B cell (primary cell): ENCODE results near the gene CERS6. TPM values are rescaled to one million over a fixed set of nuclear protein-coding genes. Genes with fewer than 3 reads are reported as not detected.

Source experiments
- ATAC-seq: fragments of 200-7000 bp; cut with Tn5 transposase; one replicate; pipeline ENCODE4 v1.10.0; 2021; ENCODE audit warnings: low read depth, mild to moderate bottlenecking, moderate number of reproducible peaks, moderate library complexity
- CTCF ChIA-PET: fragments of 350-600 bp; sonication (Branson Sonifier 250); formaldehyde crosslinking; loops from one replicate; lab custom pipeline; 2021; ENCODE audit warnings: antibody characterized with exemption, inconsistent platforms; lab: Charles Lee
- POLR2A ChIA-PET: fragments of 350-600 bp; sonication (Branson Sonifier 250); formaldehyde crosslinking; loops from one replicate; lab custom pipeline; 2021; ENCODE audit warnings: antibody characterized with exemption; lab: Charles Lee
- DNase-seq: peaks from one replicate; pipeline ENCODE4 v3.0.0; 2013
- H2AFZ ChIP-seq: 2 replicates; pipeline ENCODE4 v1.6.1; 2012; ENCODE audit warnings: mild to moderate bottlenecking, low read depth, low read length; ENCODE audit not compliant: insufficient read depth, poor library complexity, severe bottlenecking
- H3K27ac ChIP-seq, 2 donors: 1 replicate in 1 of 2; 2 replicates in 1 of 2; pipeline ENCODE4 v1.5.1; 2012 to 2013; ENCODE audit warnings: low read length in 2 of 2, mild to moderate bottlenecking in 2 of 2, moderate library complexity in 1 of 2
- H3K27me3 ChIP-seq, 4 experiments: fragments of 200-600 bp in 1 of 4; sonication (generic) in 1 of 4; replicated peaks in 1 of 4; 1 replicate in 2 of 4; 2 replicates in 2 of 4; pipeline versions ENCODE4 v1.6.1 to v1.7.0; 2013 to 2016; ENCODE audit warnings: low read length in 3 of 4, mild to moderate bottlenecking in 2 of 4, mixed read lengths in 1 of 4, moderate library complexity in 1 of 4; ENCODE audit not compliant: insufficient read depth in 4 of 4, control insufficient read depth in 3 of 4; ENCODE audit errors: control extremely low read depth in 1 of 4
- H3K36me3 ChIP-seq, 2 experiments: replicated peaks in 1 of 2; 1 replicate in 1 of 2; 2 replicates in 1 of 2; pipeline versions ENCODE4 v1.6.1 to v1.7.1; 2013; ENCODE audit warnings: low read length in 1 of 2; ENCODE audit not compliant: insufficient read depth in 2 of 2, control insufficient read depth in 1 of 2; ENCODE audit errors: control extremely low read depth in 1 of 2, extremely low read depth in 1 of 2
- H3K4me1 ChIP-seq, 2 donors: fragments of 200-600 bp in 1 of 2; sonication (generic) in 1 of 2; 1 replicate in 1 of 2; 2 replicates in 1 of 2; pipeline versions ENCODE4 v1.5.1 to v1.6.1; 2013 to 2017; ENCODE audit warnings: low read length in 2 of 2; ENCODE audit not compliant: control insufficient read depth in 2 of 2, insufficient read depth in 2 of 2
- H3K4me2 ChIP-seq: replicated peaks from 2 replicates; pipeline ENCODE3; 2012; ENCODE audit warnings: mild to moderate bottlenecking, low read depth, low read length; ENCODE audit not compliant: poor library complexity, severe bottlenecking
- H3K4me3 ChIP-seq, 5 experiments: fragments of 200-600 bp in 1 of 5; sonication (generic) in 1 of 5; 1 replicate in 3 of 5; 2 replicates in 2 of 5; pipeline versions ENCODE4 v1.5.1 to v1.7.0; 2011 to 2016; ENCODE audit warnings: low read length in 4 of 5, mild to moderate bottlenecking in 4 of 5, low read depth in 2 of 5, control low read depth in 1 of 5, moderate library complexity in 1 of 5; ENCODE audit not compliant: insufficient read depth in 1 of 5; ENCODE audit errors: control extremely low read depth in 1 of 5, extremely low read depth in 1 of 5
- H3K79me2 ChIP-seq: fragments of 200-600 bp; sonication (generic); one replicate; pipeline ENCODE4 v1.6.0; 2016; ENCODE audit warnings: low read length; ENCODE audit not compliant: control insufficient read depth, insufficient read depth
- H3K9ac ChIP-seq: fragments of 200-600 bp; sonication (generic); 2 replicates; pipeline ENCODE4 v1.6.1; 2017; ENCODE audit warnings: mild to moderate bottlenecking, low read length, moderate library complexity
- H3K9me3 ChIP-seq, 3 donors: one replicate each; pipeline versions ENCODE4 v1.6.1 to v1.7.1; 2013; ENCODE audit warnings: low read length in 2 of 3; ENCODE audit not compliant: control insufficient read depth in 2 of 3, insufficient read depth in 1 of 3; ENCODE audit errors: control extremely low read depth in 1 of 3
- H4K20me1 ChIP-seq: 2 replicates; pipeline ENCODE4 v1.6.0; 2012; ENCODE audit warnings: mild to moderate bottlenecking, low read length; ENCODE audit not compliant: insufficient read depth, control insufficient read depth, poor library complexity, severe bottlenecking
- H3K27ac Mint-ChIP-seq: one replicate; pipeline ENCODE4 v1.8.0; 2021; ENCODE audit warnings: mixed read lengths
- H3K27me3 Mint-ChIP-seq: one replicate; pipeline ENCODE4 v1.8.0; 2021; ENCODE audit warnings: mixed read lengths
- H3K4me1 Mint-ChIP-seq: one replicate; pipeline ENCODE4 v1.8.0; 2021; ENCODE audit warnings: mixed read lengths
- H3K4me3 Mint-ChIP-seq: one replicate; pipeline ENCODE4 v1.8.0; 2021; ENCODE audit warnings: mixed read lengths
- H3K9me3 Mint-ChIP-seq: one replicate; pipeline ENCODE4 v1.8.0; 2022; ENCODE audit warnings: mixed read lengths; ENCODE audit not compliant: insufficient read depth
- CTCF ChIP-seq: fragments of 200-600 bp; IDR thresholded peaks from one replicate; pipeline ENCODE4 v1.8.0; 2022; ENCODE audit warnings: antibody characterized with exemption, mild to moderate bottlenecking
- EZH2 ChIP-seq: IDR thresholded peaks from 2 replicates; pipeline ENCODE4 v1.6.1; 2012; ENCODE audit warnings: borderline replicate concordance, low read depth, mild to moderate bottlenecking, moderate library complexity, low read length; ENCODE audit not compliant: insufficient read depth, poor library complexity, severe bottlenecking
- WGBS: methylation state at CpG from one replicate; pipeline ENCODE4 v1.1.5; 2013; ENCODE audit warnings: missing lambda C conversion rate; ENCODE audit not compliant: insufficient coverage; 5-methylcytosine and 5-hydroxymethylcytosine counted together
- intact Hi-C: fragments of 100-400 bp; cut with micrococcal nuclease; formaldehyde crosslinking; loops from one replicate; pipeline ENCODE4 v1.10.0; 2022
- polyA plus RNA-seq: library from polyadenylated mRNA; depleted of rRNA; stranded (reverse); fragments of >200 nt; gene quantifications from 2 replicates; pipeline ENCODE4 v1.2.3, GENCODE V29; 2012
- total RNA-seq, 2 donors: library from RNA; stranded (reverse); fragments of 120-200 nt in 1 of 2; gene quantifications; 1 replicate in 1 of 2; 2 replicates in 1 of 2; pipeline versions ENCODE4 v1.2.3 to v1.2.4, GENCODE V29; 2013 to 2022

CERS6 gene
- total and polyA plus RNA-seq, 2 donors (not counting 1 experiment from before 2014, with no cell fraction given), result 2.2 to 5.5 TPM

- ATAC-seq (no peak), DNase-seq (no peak)
- Histone ChIP-seq H3K9me3 (peaks cover 0 to 2% (median 0%) of the 10 kb centered on the region in 3 donors), H3K27ac (no peak overlapping the region), H3K9ac (no peak overlapping the region), H3K79me2 (no peaks in the 10 kb centered on the region), H4K20me1 (no peaks in the 10 kb centered on the region), H2AFZ (no peak overlapping the region), H3K4me3 (no peak overlapping the region), H3K4me2 (no peak overlapping the region), H3K27me3 (no peaks in the 10 kb centered on the region), H3K4me1 (no peaks in the 10 kb centered on the region), H3K36me3 (no peaks in the 10 kb centered on the region)
- H3K27ac Mint-ChIP-seq, result no peak overlapping the region
- no CpG with 5 or more reads among the region's 2 CpGs for WGBS
- H3K4me3 Mint-ChIP-seq, result no peak overlapping the region
- no peaks in the 10 kb centered on the region for H3K4me1 Mint-ChIP-seq
- intact Hi-C loops, result no loop called here
- H3K9me3 Mint-ChIP-seq, result no peaks in the 10 kb centered on the region
- ChIA-PET POLR2A (no interaction called here), CTCF (no interaction called here)
- no peak for TF ChIP-seq CTCF
- TF ChIP-seq EZH2, result no peak
- peaks cover 12% of the 10 kb centered on the region for H3K27me3 Mint-ChIP-seq
Measured at GRCh38 chr2:168433527-168433926, 22.5 kb upstream of the CERS6 start.

- Mint-ChIP-seq H3K4me1 (no peaks in the 10 kb centered on the region), H3K27ac (no peak overlapping the region), H3K27me3 (peaks cover 12% of the 10 kb centered on the region), H3K4me3 (no peak overlapping the region), H3K9me3 (no peaks in the 10 kb centered on the region)
- Histone ChIP-seq H3K79me2 (no peaks in the 10 kb centered on the region), H4K20me1 (no peaks in the 10 kb centered on the region), H3K4me1 (no peaks in the 10 kb centered on the region), H3K4me2 (no peak overlapping the region), H3K27me3 (no peaks in the 10 kb centered on the region), H3K9me3 (peaks cover 0 to 2% (median 0%) of the 10 kb centered on the region in 3 donors), H2AFZ (no peak overlapping the region), H3K4me3 (no peak overlapping the region), H3K27ac (no peak overlapping the region), H3K36me3 (no peaks in the 10 kb centered on the region), H3K9ac (no peak overlapping the region)
- ChIA-PET POLR2A (no interaction called here), CTCF (no interaction called here)
- intact Hi-C loops, result no loop called here
- ATAC-seq (no peak), DNase-seq (no peak)
- no CpG with 5 or more reads among the region's 2 CpGs for WGBS
- TF ChIP-seq EZH2, result no peak
- no peak for TF ChIP-seq CTCF
Measured at GRCh38 chr2:168434146-168434545, 21.9 kb upstream of the CERS6 start.
